CD4-positive, alpha-beta T cell treated with Interferon alpha-2 for 1 hour (primary cell): ENCODE data around the gene CDON.
"Not testable (repeated sequence)": the region's sequence is repeated elsewhere in the genome, so short reads cannot be mapped to it uniquely, and the experiment has no call there.

ENCODE experiments used
- DNase-seq, 2 donors: peaks; one replicate each; pipeline ENCODE4 v3.0.0-alpha.2; 2020 to 2022

CDON gene

GRCh38 chr11:125921042-125921441 is 141.6 kb downstream of the CDON start:
- no peak for DNase-seq

- DNase-seq = no peak
These were observed 144.4 kb downstream of the CDON start for GRCh38 chr11:125918140-125918840.

DNA sequence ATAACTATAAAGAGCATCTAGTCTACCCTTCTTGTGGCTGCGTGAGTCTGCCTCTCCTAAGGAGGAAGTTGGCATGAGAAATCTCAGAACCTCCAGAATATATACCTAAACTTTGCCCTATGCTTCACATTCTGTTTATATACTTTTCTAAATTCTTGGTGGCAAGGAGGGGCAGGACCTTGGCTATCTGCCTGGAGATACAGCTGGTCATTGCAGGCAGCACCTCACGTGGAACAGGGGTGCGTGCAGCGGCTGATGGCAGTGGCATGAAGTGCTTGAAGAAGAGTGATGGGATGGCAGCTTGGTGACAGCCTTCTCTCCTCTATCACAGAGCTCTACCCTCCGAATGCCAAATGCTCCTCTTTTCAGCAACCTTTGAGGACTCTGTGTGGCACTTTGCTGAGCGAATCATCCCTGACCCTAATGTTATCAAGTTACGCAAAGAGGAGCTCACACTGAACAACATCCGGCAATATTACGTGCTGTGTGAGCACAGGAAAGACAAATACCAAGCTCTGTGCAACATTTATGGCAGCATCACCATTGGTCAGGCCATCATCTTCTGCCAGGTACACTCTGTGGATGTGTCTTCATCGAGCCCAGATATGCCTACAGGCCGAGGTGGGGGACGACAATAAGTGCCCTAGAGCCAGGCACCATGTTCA is 145.9 kb downstream of the CDON start:
- no peak for DNase-seq

GRCh38 chr11:125914601-125915000 is 148.1 kb downstream of the CDON start:
- DNase-seq = not testable (repeated sequence)

GRCh38 chr11:125910226-125910849 is 152.3 kb downstream of the CDON start:
- DNase-seq = no peak
